K562 (cell line): ENCODE measurements around the gene PLTP. TPM values are rescaled to one million over a fixed set of nuclear protein-coding genes. Genes with fewer than 3 reads are reported as not detected.
A peak's percentile ranks its signal among the peaks of the same experiment; 100 is the strongest.

Experiments used
- MTA3 ChIP-seq: fragments of 450-650 bp; formaldehyde crosslinking; IDR thresholded peaks from 2 replicates; pipeline ENCODE4 v1.6.1; 2017; ENCODE audit warnings: mild to moderate bottlenecking, borderline replicate concordance
- NFE2 ChIP-seq: IDR thresholded peaks from 2 replicates; pipeline ENCODE4 v1.6.1; 2014; ENCODE audit warnings: antibody characterized with exemption, low read depth
- NFIC ChIP-seq: fragments of 450-650 bp; IDR thresholded peaks from 2 replicates; pipeline ENCODE4 v1.6.1; 2017; ENCODE audit warnings: mild to moderate bottlenecking, inconsistent platforms
- NR2F6 ChIP-seq: fragments of 450-650 bp; formaldehyde crosslinking; IDR thresholded peaks from 2 replicates; pipeline ENCODE4 v1.4.0; 2020; ENCODE audit warnings: mild to moderate bottlenecking
- RBBP5 ChIP-seq: fragments of 200-600 bp; sonication (generic); IDR thresholded peaks from 2 replicates; pipeline ENCODE4 v1.6.1; 2012; ENCODE audit warnings: borderline replicate concordance, mild to moderate bottlenecking, low read length, control low read depth, inconsistent platforms; ENCODE audit not compliant: insufficient read depth, poor library complexity, severe bottlenecking
- SMARCE1 ChIP-seq: fragments of 450-650 bp; IDR thresholded peaks from 2 replicates; pipeline ENCODE4 v1.7.1; 2016; ENCODE audit warnings: mild to moderate bottlenecking
- SOX6 ChIP-seq: fragments of 450-650 bp; IDR thresholded peaks from 2 replicates; pipeline ENCODE4 v1.6.1; 2014; ENCODE audit warnings: mild to moderate bottlenecking
- TFAM ChIP-seq: fragments of 250-450 bp; sonication (Bioruptor Pico); conservative IDR thresholded peaks from 2 replicates; pipeline ENCODE4 v1.5.0; 2021; ENCODE audit warnings: mild to moderate bottlenecking, moderate library complexity
- ZNF551 ChIP-seq: fragments of 250-450 bp; sonication (Bioruptor Pico); IDR thresholded peaks from 2 replicates; pipeline ENCODE4 v1.5.0; 2021; ENCODE audit warnings: mild to moderate bottlenecking, moderate library complexity
- polyA plus RNA-seq, 8 experiments: library from polyadenylated mRNA; depleted of rRNA in 4 of 8; stranded (reverse) in 5 of 8; unstranded in 3 of 8; fragments of >200 nt; fragmentation: Nextera tagmentation in 2 of 8; fragmentation: Illumina TruSeq in 1 of 8; extraction: Ambion mirVana in 2 of 8; extraction: Trizol in 1 of 8; gene quantifications; 2 replicates each; pipeline versions ENCODE4 v1.2.1 to v1.2.3, GENCODE V29; 2011 to 2014; ENCODE audit warnings: inconsistent platforms in 1 of 8, missing spikeins in 1 of 8
- total RNA-seq, 7 experiments: library from RNA; depleted of rRNA in 6 of 7; stranded (reverse); fragments of >200 nt in 6 of 7; fragmentation: Illumina TruSeq in 2 of 7; extraction: Trizol in 2 of 7; gene quantifications; 2 replicates each; pipeline versions ENCODE4 v1.2.1 to v1.2.3, GENCODE V29; 2011 to 2021; ENCODE audit warnings: low replicate concordance in 1 of 7
- TF ChIP-seq, protein P1 (sequence below): fragments of 450-650 bp; IDR thresholded peaks from 2 replicates; pipeline ENCODE4 v1.6.1; 2016; ENCODE audit warnings: low read depth
- TF ChIP-seq, protein P2 (sequence below): fragments of 450-650 bp; IDR thresholded peaks from 2 replicates; pipeline ENCODE4 v1.6.1; 2017; ENCODE audit warnings: antibody characterized with exemption, mild to moderate bottlenecking
- TF ChIP-seq, protein P3 (sequence below): sonication (generic); formaldehyde crosslinking; IDR thresholded peaks from 2 replicates; pipeline ENCODE4 v1.8.1; 2022; ENCODE audit warnings: missing genetic modification reagents

The PLTP gene
- total and polyA plus RNA-seq, 9 of the 15 experiments (the other 6 are each of a cell fraction or from before 2014, with no cell fraction given), result 2.8 to 29.3 (median 17.6) TPM

DNA sequence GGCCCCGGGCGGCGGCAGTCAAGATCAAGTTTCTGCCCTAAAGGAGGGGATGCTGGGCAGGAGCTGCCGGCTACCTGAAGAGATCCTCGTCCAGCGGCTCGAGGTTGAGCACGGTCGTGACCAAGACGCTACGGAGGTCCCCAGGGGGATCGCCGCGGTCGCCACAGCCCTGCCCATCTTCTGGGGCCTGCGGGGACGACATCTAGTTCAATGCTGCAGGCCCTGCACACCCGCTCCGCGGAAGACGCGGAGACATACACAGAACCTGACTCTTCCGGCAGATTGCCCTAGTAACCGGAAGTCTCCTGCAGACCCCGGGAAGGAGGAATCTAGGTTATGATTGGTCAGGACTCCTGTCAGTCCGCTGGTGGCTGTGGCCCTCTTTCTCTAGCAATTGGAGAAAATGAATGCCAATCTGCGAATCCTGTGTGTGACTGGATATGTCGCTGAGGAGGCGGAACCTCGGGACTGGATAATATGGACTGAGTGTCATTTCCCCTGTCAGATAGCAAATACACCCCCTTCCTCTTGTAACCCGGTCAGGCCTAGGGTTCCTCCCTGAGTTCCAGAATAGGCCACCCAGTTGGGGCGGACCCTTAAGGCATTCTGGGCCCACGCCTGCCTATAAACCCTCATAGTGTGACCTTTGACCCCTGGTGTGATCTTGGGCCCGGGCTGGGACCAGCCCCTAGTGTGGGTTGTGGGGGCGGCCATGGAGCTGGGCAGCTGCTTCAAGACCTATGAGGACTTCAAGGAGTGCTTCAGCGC, 54.7 kb downstream of the PLTP start, which contains the start of the genes ACOT8 and ZSWIM3 (continued):
- TF ChIP-seq, protein P1, sequence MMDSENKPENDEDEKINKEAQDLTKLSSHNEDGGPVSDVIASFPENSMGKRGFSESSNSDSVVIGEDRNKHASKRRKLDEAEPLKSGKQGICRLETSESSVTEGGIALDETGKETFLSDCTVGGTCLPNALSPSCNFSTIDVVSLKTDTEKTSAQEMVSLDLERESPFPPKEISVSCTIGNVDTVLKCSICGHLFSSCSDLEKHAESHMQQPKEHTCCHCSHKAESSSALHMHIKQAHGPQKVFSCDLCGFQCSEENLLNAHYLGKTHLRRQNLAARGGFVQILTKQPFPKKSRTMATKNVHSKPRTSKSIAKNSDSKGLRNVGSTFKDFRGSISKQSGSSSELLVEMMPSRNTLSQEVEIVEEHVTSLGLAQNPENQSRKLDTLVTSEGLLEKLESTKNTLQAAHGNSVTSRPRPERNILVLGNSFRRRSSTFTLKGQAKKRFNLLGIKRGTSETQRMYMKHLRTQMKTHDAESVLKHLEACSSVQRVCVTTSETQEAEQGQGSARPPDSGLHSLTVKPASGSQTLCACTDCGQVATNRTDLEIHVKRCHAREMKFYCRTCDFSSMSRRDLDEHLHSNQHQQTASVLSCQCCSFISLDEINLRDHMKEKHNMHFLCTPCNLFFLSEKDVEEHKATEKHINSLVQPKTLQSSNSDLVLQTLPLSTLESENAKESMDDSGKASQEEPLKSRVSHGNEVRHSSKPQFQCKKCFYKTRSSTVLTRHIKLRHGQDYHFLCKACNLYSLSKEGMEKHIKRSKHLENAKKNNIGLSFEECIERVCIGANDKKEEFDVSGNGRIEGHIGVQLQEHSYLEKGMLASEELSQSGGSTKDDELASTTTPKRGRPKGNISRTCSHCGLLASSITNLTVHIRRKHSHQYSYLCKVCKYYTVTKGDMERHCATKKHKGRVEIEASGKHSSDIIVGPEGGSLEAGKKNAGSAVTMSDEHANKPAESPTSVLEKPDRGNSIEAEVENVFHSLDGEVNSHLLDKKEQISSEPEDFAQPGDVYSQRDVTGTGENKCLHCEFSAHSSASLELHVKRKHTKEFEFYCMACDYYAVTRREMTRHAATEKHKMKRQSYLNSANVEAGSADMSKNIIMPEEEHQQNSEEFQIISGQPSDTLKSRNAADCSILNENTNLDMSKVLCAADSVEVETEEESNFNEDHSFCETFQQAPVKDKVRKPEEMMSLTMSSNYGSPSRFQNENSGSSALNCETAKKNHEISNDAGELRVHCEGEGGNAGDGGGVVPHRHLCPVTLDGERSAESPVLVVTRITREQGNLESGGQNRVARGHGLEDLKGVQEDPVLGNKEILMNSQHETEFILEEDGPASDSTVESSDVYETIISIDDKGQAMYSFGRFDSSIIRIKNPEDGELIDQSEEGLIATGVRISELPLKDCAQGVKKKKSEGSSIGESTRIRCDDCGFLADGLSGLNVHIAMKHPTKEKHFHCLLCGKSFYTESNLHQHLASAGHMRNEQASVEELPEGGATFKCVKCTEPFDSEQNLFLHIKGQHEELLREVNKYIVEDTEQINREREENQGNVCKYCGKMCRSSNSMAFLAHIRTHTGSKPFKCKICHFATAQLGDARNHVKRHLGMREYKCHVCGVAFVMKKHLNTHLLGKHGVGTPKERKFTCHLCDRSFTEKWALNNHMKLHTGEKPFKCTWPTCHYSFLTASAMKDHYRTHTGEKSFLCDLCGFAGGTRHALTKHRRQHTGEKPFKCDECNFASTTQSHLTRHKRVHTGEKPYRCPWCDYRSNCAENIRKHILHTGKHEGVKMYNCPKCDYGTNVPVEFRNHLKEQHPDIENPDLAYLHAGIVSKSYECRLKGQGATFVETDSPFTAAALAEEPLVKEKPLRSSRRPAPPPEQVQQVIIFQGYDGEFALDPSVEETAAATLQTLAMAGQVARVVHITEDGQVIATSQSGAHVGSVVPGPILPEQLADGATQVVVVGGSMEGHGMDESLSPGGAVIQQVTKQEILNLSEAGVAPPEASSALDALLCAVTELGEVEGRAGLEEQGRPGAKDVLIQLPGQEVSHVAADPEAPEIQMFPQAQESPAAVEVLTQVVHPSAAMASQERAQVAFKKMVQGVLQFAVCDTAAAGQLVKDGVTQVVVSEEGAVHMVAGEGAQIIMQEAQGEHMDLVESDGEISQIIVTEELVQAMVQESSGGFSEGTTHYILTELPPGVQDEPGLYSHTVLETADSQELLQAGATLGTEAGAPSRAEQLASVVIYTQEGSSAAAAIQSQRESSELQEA, result no peak
- TF ChIP-seq NFIC, result no peak
- peak; percentile 88; the same call in 1 of the 2 replicates for TF ChIP-seq MTA3
- TF ChIP-seq ZNF551 (CRISPR knock-in tag), result no peak
- no peak for TF ChIP-seq NFE2
- TF ChIP-seq, protein P2, sequence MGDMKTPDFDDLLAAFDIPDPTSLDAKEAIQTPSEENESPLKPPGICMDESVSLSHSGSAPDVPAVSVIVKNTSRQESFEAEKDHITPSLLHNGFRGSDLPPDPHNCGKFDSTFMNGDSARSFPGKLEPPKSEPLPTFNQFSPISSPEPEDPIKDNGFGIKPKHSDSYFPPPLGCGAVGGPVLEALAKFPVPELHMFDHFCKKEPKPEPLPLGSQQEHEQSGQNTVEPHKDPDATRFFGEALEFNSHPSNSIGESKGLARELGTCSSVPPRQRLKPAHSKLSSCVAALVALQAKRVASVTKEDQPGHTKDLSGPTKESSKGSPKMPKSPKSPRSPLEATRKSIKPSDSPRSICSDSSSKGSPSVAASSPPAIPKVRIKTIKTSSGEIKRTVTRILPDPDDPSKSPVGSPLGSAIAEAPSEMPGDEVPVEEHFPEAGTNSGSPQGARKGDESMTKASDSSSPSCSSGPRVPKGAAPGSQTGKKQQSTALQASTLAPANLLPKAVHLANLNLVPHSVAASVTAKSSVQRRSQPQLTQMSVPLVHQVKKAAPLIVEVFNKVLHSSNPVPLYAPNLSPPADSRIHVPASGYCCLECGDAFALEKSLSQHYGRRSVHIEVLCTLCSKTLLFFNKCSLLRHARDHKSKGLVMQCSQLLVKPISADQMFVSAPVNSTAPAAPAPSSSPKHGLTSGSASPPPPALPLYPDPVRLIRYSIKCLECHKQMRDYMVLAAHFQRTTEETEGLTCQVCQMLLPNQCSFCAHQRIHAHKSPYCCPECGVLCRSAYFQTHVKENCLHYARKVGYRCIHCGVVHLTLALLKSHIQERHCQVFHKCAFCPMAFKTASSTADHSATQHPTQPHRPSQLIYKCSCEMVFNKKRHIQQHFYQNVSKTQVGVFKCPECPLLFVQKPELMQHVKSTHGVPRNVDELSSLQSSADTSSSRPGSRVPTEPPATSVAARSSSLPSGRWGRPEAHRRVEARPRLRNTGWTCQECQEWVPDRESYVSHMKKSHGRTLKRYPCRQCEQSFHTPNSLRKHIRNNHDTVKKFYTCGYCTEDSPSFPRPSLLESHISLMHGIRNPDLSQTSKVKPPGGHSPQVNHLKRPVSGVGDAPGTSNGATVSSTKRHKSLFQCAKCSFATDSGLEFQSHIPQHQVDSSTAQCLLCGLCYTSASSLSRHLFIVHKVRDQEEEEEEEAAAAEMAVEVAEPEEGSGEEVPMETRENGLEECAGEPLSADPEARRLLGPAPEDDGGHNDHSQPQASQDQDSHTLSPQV, result peak; percentile 58
- TF ChIP-seq TFAM (CRISPR knock-in tag), result no peak
- TF ChIP-seq NR2F6 (CRISPR knock-in tag), result peak; percentile 94
- TF ChIP-seq, protein P3, sequence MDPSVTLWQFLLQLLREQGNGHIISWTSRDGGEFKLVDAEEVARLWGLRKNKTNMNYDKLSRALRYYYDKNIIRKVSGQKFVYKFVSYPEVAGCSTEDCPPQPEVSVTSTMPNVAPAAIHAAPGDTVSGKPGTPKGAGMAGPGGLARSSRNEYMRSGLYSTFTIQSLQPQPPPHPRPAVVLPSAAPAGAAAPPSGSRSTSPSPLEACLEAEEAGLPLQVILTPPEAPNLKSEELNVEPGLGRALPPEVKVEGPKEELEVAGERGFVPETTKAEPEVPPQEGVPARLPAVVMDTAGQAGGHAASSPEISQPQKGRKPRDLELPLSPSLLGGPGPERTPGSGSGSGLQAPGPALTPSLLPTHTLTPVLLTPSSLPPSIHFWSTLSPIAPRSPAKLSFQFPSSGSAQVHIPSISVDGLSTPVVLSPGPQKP (CRISPR knock-in tag), result no peak
- TF ChIP-seq SOX6, result no peak
- TF ChIP-seq SMARCE1, result no peak
- peak; percentile 90 for TF ChIP-seq RBBP5
